ENCODE results near the gene EVX2. TPM values are rescaled to one million over a fixed set of nuclear protein-coding genes. Genes with fewer than 3 reads are reported as not detected.

EVX2 gene
- total RNA-seq, 6 experiments from 2014 or later, result not detected

- 0% methylated on average over 5 of the region's 40 CpGs for WGBS (ENCODE audit: insufficient coverage, low coverage, low lambda C conversion rate, missing lambda C conversion rate)
- ATAC-seq (peak in 1 of 4 donors; percentile 10), DNase-seq (no peak)
- intact Hi-C loops (cut with DNase I), result no loop called here
- H3K9me3 ChIP-seq, result no peaks in the 10 kb centered on the region
- peaks cover 18 to 93% of the 10 kb centered on the region in 2 donors for H3K27me3 ChIP-seq
- H3K36me3 ChIP-seq, result no peaks in the 10 kb centered on the region
- H3K4me3 ChIP-seq, result no peak overlapping the region
- no peak for TF ChIP-seq POLR2A (IDR thresholded peaks at IDR 0.05)
- TF ChIP-seq CTCF (IDR thresholded peaks at IDR 0.05), result no peak
- no peaks in the 10 kb centered on the region for H3K4me1 ChIP-seq
- H3K27ac ChIP-seq, result no peak overlapping the region
These were observed 28.9 kb upstream of the EVX2 start for GRCh38 chr2:176112375-176113302.

DNA sequence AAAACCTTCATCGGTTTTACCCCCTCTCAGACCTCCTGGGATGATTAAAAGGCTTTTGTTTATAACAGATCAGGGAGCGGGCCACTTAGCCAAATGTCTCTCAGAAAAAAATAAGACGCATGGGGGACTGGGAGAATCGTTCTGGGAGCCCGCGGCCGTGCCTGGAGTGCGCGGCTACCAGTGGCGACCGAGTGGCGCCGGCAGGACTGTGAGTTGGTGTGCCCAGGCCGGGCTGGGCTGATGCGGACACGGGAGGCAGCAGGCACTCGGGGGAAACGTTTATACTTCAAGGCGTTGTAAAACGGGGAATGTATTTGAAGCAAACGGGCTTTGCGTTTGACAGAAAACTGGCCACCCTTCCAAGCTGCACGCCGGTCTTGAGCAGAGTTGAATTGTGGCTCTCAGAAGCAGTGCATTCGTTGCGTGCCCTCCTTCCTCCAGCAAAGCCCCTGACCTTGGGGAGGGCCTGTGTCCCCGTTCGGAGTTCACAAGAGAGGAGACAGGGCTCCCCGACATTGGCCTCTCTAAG lies 28.1 kb upstream of the EVX2 start:
- WGBS (ENCODE audit: insufficient coverage, low coverage, low lambda C conversion rate, missing lambda C conversion rate), result 2% methylated on average over 26 of the region's 29 CpGs
- H3K9me3 ChIP-seq, result no peaks in the 10 kb centered on the region
- intact Hi-C loops (cut with DNase I), result no loop called here
- peaks cover 11 to 87% of the 10 kb centered on the region in 2 donors for H3K27me3 ChIP-seq
- no peak for TF ChIP-seq CTCF (IDR thresholded peaks at IDR 0.05)
- TF ChIP-seq POLR2A (IDR thresholded peaks at IDR 0.05), result no peak
- H3K36me3 ChIP-seq, result no peaks in the 10 kb centered on the region
- no peak overlapping the region for H3K27ac ChIP-seq
- no peak for ATAC-seq
- no peak overlapping the region for H3K4me3 ChIP-seq
- peaks cover 0 to under 1% (median 0%) of the 10 kb centered on the region in 4 donors for H3K4me1 ChIP-seq
- DNase-seq, result no peak

GRCh38 chr2:176111309-176111663 lies 27.5 kb upstream of the EVX2 start:
- peaks cover 8 to 88% of the 10 kb centered on the region in 2 donors for H3K27me3 ChIP-seq
- no peaks in the 10 kb centered on the region for H3K36me3 ChIP-seq
- H3K4me1 ChIP-seq, result peaks cover 0 to 6% (median 0%) of the 10 kb centered on the region in 4 donors
- no peak overlapping the region for H3K4me3 ChIP-seq
- ATAC-seq (peak; percentile 17 to 69 (median 54)), DNase-seq (peak in 1 of 3 donors; percentile 55)
- intact Hi-C loops (cut with DNase I), result no loop called here
- TF ChIP-seq CTCF (IDR thresholded peaks at IDR 0.05), result peak; percentile 16 to 65 (median 52)
- no peak for TF ChIP-seq POLR2A (IDR thresholded peaks at IDR 0.05)
- WGBS (ENCODE audit: insufficient coverage, low coverage, low lambda C conversion rate, missing lambda C conversion rate), result 4% methylated on average over 16 of the region's 16 CpGs
- H3K9me3 ChIP-seq, result no peaks in the 10 kb centered on the region
- H3K27ac ChIP-seq, result no peak overlapping the region

- WGBS (ENCODE audit: insufficient coverage, low coverage, low lambda C conversion rate, missing lambda C conversion rate), result 16% methylated on average over 7 of the region's 7 CpGs
- H3K27me3 ChIP-seq, result peaks cover 8 to 88% of the 10 kb centered on the region in 2 donors
These were observed 26.9 kb upstream of the EVX2 start for GRCh38 chr2:176110415-176111308.

More at GRCh38 chr2:176110415-176111308, 26.9 kb upstream of the EVX2 start:
- no peak for DNase-seq
- no peak for ATAC-seq
- Histone ChIP-seq H3K27ac (no peak overlapping the region), H3K36me3 (no peaks in the 10 kb centered on the region), H3K4me3 (no peak overlapping the region), H3K9me3 (no peaks in the 10 kb centered on the region), H3K4me1 (peaks cover 0 to 8% (median 0%) of the 10 kb centered on the region in 4 donors)
- no peak for TF ChIP-seq POLR2A (IDR thresholded peaks at IDR 0.05)
- no peak for TF ChIP-seq CTCF (IDR thresholded peaks at IDR 0.05)
- intact Hi-C loops (cut with DNase I), result no loop called here
